Activated CD4-positive, alpha-beta memory T cell treated with anti-CD3 and anti-CD28 coated beads, Interleukin-2, amount 10 ng/mL, durations not matched to agents 7 days and 5 days (primary cell): ENCODE measurements around the gene OSBPL2. TPM values are rescaled to one million over a fixed set of nuclear protein-coding genes. Genes with fewer than 3 reads are reported as not detected.

ENCODE experiments used
- CTCF ChIA-PET: fragments of 350-600 bp; sonication (Branson Sonifier 250); formaldehyde crosslinking; loops from one replicate; lab custom pipeline; 2021; ENCODE audit warnings: antibody characterized with exemption, inconsistent platforms; lab: Charles Lee
- POLR2A ChIA-PET: fragments of 350-600 bp; sonication (Branson Sonifier 250); formaldehyde crosslinking; loops from one replicate; lab custom pipeline; 2021; ENCODE audit warnings: antibody characterized with exemption; lab: Charles Lee
- DNase-seq: peaks from one replicate; pipeline ENCODE4 v3.0.0-alpha.2; 2020
- H3K27ac Mint-ChIP-seq: one replicate; pipeline ENCODE4 v1.8.0; 2021; ENCODE audit warnings: mild to moderate bottlenecking, mixed read lengths
- H3K27me3 Mint-ChIP-seq: one replicate; pipeline ENCODE4 v1.8.0; 2021; ENCODE audit warnings: mixed read lengths
- H3K36me3 Mint-ChIP-seq: one replicate; pipeline ENCODE4 v1.8.0; 2021; ENCODE audit warnings: low read depth, mixed read lengths
- H3K4me1 Mint-ChIP-seq: one replicate; pipeline ENCODE4 v1.8.0; 2021; ENCODE audit warnings: mixed read lengths
- H3K4me3 Mint-ChIP-seq: one replicate; pipeline ENCODE4 v1.8.0; 2021; ENCODE audit warnings: mild to moderate bottlenecking, mixed read lengths
- H3K9me3 Mint-ChIP-seq: one replicate; pipeline ENCODE4 v1.8.0; 2021; ENCODE audit warnings: mixed read lengths
- total RNA-seq, 2 experiments: library from RNA; stranded (reverse); gene quantifications; one replicate each; pipeline ENCODE4 v1.2.3, GENCODE V29; 2021

Gene OSBPL2
- total RNA-seq, 2 experiments from 2014 or later = 40.3 to 40.6 TPM

DNA sequence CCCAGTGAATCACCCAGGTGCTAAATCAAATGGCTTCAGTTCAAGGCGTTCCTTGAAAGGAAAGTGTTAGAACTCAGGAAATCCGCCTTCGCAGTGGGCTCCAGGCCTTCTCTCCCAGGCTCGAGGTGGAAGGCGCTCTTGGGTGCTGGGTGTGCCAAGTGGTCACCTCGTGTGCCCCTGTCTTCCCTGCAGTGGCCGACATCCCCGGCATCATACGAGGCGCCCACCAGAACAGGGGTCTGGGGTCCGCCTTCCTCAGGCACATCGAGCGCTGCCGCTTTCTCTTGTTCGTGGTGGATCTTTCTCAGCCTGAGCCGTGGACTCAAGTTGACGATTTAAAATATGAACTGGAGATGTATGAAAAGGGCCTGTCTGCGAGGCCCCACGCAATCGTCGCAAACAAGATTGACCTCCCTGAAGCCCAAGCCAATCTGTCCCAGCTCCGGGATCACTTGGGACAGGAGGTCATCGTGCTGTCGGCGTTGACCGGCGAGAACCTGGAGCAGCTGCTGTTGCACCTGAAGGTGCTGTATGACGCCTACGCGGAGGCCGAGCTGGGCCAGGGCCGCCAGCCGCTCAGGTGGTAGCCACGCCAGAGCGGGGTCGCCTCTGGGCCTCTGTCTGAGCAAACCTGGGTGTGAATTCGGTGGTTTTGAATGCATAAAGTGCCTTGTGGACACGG is 37.7 kb upstream of the OSBPL2 start:
- H3K9me3 Mint-ChIP-seq = no peaks in the 10 kb centered on the region
- no peak overlapping the region for H3K4me3 Mint-ChIP-seq
- H3K4me1 Mint-ChIP-seq = no peaks in the 10 kb centered on the region
- H3K27me3 Mint-ChIP-seq = no peaks in the 10 kb centered on the region
- POLR2A ChIA-PET = no interaction called here
- no peak for DNase-seq
- CTCF ChIA-PET = no interaction called here
- peaks cover 38% of the 10 kb centered on the region for H3K36me3 Mint-ChIP-seq
- no peak overlapping the region for H3K27ac Mint-ChIP-seq

- Mint-ChIP-seq H3K36me3 (peaks cover 36% of the 10 kb centered on the region), H3K27ac (no peak overlapping the region), H3K4me3 (no peak overlapping the region), H3K27me3 (no peaks in the 10 kb centered on the region), H3K4me1 (no peaks in the 10 kb centered on the region), H3K9me3 (no peaks in the 10 kb centered on the region)
- ChIA-PET CTCF (no interaction called here), POLR2A (no interaction called here)
- no peak for DNase-seq
Measured at GRCh38 chr20:62201173-62202082, 36.9 kb upstream of the OSBPL2 start.

DNA sequence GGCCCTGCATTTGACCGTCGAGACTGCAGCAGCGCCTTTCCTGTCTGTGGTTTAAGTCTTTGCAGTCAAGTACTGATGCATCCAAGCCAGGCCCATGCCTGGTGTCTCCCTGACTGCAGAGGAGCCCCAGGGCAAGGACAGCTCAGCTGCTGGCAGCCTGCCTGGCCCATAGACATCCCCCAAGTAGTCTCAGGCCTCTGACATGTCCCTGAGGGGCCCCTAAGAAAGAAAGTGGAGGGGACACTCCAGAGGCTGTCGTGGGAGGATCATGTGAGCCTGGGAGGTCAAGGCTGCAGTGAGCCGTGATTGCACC is 36.3 kb upstream of the OSBPL2 start:
- Mint-ChIP-seq H3K27me3 (no peaks in the 10 kb centered on the region), H3K4me1 (no peaks in the 10 kb centered on the region), H3K9me3 (no peaks in the 10 kb centered on the region), H3K36me3 (peaks cover 36% of the 10 kb centered on the region), H3K4me3 (no peak overlapping the region), H3K27ac (no peak overlapping the region)
- no peak for DNase-seq
- ChIA-PET POLR2A (no interaction called here), CTCF (no interaction called here)

GRCh38 chr20:62202676-62203377 is 35.5 kb upstream of the OSBPL2 start:
- Mint-ChIP-seq H3K4me3 (no peak overlapping the region), H3K4me1 (no peaks in the 10 kb centered on the region), H3K27ac (no peak overlapping the region), H3K36me3 (peaks cover 35% of the 10 kb centered on the region), H3K9me3 (no peaks in the 10 kb centered on the region), H3K27me3 (no peaks in the 10 kb centered on the region)
- CTCF ChIA-PET = no interaction called here
- no peak for DNase-seq
- POLR2A ChIA-PET = no interaction called here

DNA sequence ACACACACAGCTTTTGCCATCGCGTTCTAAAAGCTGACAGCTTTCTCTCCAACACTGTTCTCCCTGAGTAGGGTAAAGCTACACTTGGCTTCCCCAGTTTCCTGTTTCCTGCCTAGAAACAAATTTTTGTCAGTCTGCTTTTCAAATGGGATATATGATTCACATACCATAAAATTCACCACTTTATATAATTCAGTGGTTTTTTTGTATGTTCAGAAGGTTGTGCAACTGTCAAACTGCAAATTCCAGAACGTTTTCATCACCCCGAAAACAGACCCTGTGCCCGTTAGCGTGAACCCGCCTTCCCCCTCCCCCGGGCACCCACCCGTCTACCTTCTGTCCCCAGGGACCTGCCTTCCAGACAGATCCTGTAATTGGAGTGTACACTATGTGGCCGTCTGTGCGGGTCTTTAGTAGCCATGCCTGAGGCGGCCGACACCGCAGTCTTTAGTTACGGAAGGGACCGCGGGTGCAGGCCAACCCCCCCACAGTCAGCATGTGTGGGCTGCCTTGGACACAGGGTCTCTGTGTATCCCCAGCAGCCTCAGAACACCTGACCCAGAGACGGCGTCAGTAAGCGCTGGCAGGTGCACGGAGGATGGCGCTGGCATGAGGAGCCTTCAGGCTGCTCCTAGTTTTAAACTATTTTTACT is 34.8 kb upstream of the OSBPL2 start:
- Mint-ChIP-seq H3K36me3 (peaks cover 29% of the 10 kb centered on the region), H3K9me3 (no peaks in the 10 kb centered on the region), H3K27ac (no peak overlapping the region), H3K4me1 (no peaks in the 10 kb centered on the region), H3K4me3 (no peak overlapping the region), H3K27me3 (no peaks in the 10 kb centered on the region)
- no peak for DNase-seq
- CTCF ChIA-PET = no interaction called here
- POLR2A ChIA-PET = no interaction called here

GRCh38 chr20:62205618-62206387 is 32.5 kb upstream of the OSBPL2 start:
- H3K4me1 Mint-ChIP-seq = no peaks in the 10 kb centered on the region
- H3K27me3 Mint-ChIP-seq = no peaks in the 10 kb centered on the region
- H3K36me3 Mint-ChIP-seq = peaks cover 10% of the 10 kb centered on the region
- no peak overlapping the region for H3K27ac Mint-ChIP-seq
- H3K9me3 Mint-ChIP-seq = no peaks in the 10 kb centered on the region
- no peak overlapping the region for H3K4me3 Mint-ChIP-seq
- DNase-seq = no peak
- CTCF ChIA-PET = no interaction called here
- POLR2A ChIA-PET = no interaction called here

DNA sequence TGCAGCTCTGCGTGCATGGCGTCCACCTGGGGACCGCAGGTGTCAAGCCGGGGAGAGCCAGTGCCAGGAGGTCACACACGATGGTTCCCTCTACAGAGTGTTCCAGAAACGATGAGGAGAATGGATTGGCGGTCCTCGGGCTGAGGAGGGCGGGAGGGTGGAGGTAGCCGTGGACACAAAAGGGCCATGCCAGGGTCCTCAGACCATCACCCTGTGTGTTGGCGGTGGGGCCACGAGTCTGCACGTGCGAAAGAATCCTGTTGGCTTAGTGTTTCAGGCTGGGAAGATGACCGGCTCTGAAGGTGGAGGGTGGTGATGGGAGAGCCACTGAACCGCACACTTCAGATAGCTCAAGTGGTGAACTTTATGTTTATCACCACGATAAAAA is 31.9 kb upstream of the OSBPL2 start:
- peaks cover 8% of the 10 kb centered on the region for H3K36me3 Mint-ChIP-seq
- no peak overlapping the region for H3K27ac Mint-ChIP-seq
- no peaks in the 10 kb centered on the region for H3K27me3 Mint-ChIP-seq
- no peaks in the 10 kb centered on the region for H3K4me1 Mint-ChIP-seq
- no peak overlapping the region for H3K4me3 Mint-ChIP-seq
- ChIA-PET CTCF (no interaction called here), POLR2A (no interaction called here)
- no peaks in the 10 kb centered on the region for H3K9me3 Mint-ChIP-seq
- no peak for DNase-seq

DNA sequence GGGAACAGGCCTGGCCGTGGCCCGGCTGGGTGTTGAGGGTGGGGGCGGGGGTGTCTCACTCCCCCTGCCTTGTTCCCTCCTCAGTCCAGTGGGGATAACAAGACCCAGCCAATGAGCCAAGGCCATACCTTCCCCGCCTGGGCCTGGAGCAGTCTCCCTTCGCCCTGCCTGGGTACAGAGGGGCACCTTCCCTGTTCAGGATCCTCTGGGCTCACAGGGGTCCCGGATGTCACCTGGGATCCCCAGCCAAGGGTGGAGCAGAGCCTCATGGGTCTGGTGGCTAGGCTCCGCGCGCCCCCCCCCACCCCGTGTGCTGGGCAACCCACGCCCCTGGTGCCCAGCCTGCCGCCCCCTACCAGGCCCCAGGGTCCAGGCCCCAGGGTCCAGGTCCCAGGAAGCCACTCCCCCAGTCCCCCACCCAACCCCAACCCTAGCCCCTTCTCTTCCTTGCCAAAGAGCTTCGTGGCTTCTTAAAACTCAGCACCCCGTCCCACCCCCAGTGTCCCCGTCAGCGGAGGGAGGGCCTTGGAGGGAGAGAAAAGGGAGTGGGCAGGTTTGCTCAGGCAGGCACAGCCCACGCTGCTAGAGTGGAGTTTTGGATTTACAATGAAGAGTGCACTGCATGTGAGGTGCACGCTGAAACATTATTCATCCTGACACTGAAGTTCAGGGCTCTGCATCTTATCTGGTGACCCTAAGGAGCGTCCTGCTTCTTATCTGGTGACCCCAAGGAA is 30.1 kb upstream of the OSBPL2 start:
- Mint-ChIP-seq H3K36me3 (peaks cover 2% of the 10 kb centered on the region), H3K4me3 (no peak overlapping the region), H3K4me1 (no peaks in the 10 kb centered on the region), H3K27ac (no peak overlapping the region), H3K27me3 (no peaks in the 10 kb centered on the region), H3K9me3 (no peaks in the 10 kb centered on the region)
- DNase-seq = no peak
- POLR2A ChIA-PET = no interaction called here
- CTCF ChIA-PET = no interaction called here

DNA sequence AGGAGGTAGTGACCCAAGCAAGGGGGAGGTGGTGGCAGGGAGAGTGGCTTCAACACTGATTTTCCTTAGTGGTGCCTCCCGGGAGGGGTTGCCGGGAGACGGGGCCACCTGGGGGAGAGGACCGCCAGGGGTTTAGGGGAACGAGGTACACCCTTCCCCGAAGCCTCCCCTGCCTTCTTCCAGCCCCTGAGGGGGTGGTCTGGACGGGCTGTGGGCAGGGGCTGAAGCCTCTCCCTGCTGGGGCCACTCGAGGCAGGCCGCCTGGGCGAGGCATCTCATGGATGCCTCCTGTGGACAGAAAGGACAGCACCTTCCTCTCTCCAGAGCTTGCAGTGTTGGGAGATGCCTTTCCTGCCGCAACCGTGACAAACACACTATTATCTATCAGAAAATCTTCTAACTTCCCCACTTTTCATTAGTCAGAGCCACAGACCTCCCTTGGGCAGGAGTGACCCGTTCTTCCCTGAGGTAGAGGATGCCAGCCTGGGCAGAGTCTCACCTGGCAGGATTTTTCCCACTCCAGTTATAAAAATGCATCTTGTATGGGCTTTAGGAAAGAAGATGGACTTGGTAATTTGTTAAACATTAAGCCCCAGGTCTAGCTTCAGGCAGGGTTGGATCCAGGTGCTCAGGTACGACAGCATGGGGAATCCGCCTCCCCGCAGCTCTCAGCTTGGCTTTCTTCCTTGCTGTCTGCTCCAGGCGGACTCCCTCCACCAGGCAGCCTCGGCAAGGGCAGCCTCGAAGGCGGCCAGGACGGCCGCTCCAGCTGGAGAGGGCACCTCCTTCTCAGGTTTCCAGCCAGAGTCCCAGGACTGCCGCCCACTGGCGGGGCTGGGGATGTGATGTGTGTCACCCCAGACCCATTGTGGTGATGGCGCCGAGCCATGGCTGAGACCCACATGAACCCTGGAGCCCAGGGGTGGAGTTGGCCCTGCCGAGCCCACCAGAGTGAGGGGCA is 29.2 kb upstream of the OSBPL2 start:
- DNase-seq = no peak
- no peaks in the 10 kb centered on the region for H3K9me3 Mint-ChIP-seq
- H3K4me1 Mint-ChIP-seq = no peaks in the 10 kb centered on the region
- H3K27me3 Mint-ChIP-seq = no peaks in the 10 kb centered on the region
- H3K27ac Mint-ChIP-seq = no peak overlapping the region
- ChIA-PET CTCF (no interaction called here), POLR2A (no interaction called here)
- no peaks in the 10 kb centered on the region for H3K36me3 Mint-ChIP-seq
- H3K4me3 Mint-ChIP-seq = no peak overlapping the region

DNA sequence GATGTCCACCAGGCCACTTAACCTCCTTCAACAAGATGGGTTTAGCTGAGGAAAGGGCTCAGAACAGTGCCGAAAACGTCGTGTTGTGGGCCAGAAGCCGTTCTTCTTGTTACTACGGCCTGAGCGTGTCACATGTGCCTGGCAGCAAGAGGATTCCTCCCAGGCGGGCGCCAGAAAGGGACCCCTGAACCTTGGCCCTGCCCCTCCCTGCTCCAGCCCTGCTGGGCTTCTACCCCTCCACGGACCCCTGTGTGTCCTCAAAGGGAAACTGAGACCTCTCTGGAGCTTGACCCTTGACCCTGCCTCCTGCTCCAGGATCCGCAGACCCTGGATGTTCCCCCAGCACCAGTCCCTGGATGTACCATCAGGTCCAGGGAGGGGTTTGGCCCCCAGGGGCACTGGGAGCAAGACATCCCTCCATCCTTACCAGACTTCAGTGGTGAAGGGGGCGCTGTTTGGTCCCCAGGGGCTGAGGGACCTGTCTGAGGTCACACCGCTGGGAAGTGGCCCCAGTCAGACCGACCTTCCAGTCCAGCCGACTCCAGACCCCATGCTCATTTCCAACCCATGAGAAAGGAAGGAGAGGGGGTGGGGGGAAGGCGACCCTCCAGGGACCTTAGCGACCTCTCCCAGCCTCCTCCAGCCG is 28.3 kb upstream of the OSBPL2 start:
- CTCF ChIA-PET = no interaction called here
- POLR2A ChIA-PET = no interaction called here
- H3K4me1 Mint-ChIP-seq = no peaks in the 10 kb centered on the region
- H3K27ac Mint-ChIP-seq = no peak overlapping the region
- H3K36me3 Mint-ChIP-seq = no peaks in the 10 kb centered on the region
- no peaks in the 10 kb centered on the region for H3K27me3 Mint-ChIP-seq
- H3K9me3 Mint-ChIP-seq = no peaks in the 10 kb centered on the region
- no peak overlapping the region for H3K4me3 Mint-ChIP-seq
- no peak for DNase-seq

GRCh38 chr20:62210496-62210855 is 27.8 kb upstream of the OSBPL2 start:
- ChIA-PET POLR2A (no interaction called here), CTCF (no interaction called here)
- Mint-ChIP-seq H3K4me3 (no peak overlapping the region), H3K36me3 (no peaks in the 10 kb centered on the region), H3K27me3 (peaks cover 1% of the 10 kb centered on the region), H3K27ac (no peak overlapping the region), H3K4me1 (no peaks in the 10 kb centered on the region), H3K9me3 (no peaks in the 10 kb centered on the region)
- DNase-seq = no peak
